Non-pigmented ciliary epithelial cell (primary cell): ENCODE measurements around the gene RALGDS.

Source experiments
- DNase-seq: peaks from one replicate; pipeline ENCODE4 v3.0.0-alpha.2; 2010; ENCODE audit warnings: low read depth

The RALGDS gene

DNA sequence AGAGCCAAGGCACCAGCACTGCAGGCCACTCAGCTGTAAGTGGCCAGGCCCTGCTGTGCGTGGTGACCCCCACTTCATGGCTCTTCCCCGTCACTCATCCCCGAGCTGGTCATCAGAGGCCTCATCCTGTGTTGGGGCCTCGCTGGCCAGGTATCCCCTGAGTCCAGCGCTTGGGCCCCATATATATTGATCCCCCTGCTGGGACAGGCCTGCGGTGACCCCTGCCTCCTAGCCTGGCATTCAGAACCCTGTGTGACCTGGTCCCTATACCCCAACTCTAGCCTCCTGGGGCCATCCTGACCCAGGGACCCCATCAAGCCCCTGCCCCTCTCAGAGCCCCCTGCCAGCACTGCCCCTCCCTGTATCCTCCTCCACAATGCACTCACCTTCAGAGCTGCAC, 30.0 kb upstream of the RALGDS start:
- no peak for DNase-seq

GRCh38 chr9:133149130-133150015, 28.3 kb upstream of the RALGDS start:
- DNase-seq, result no peak

- no peak for DNase-seq
Measured at GRCh38 chr9:133148199-133149129, 27.4 kb upstream of the RALGDS start.

DNA sequence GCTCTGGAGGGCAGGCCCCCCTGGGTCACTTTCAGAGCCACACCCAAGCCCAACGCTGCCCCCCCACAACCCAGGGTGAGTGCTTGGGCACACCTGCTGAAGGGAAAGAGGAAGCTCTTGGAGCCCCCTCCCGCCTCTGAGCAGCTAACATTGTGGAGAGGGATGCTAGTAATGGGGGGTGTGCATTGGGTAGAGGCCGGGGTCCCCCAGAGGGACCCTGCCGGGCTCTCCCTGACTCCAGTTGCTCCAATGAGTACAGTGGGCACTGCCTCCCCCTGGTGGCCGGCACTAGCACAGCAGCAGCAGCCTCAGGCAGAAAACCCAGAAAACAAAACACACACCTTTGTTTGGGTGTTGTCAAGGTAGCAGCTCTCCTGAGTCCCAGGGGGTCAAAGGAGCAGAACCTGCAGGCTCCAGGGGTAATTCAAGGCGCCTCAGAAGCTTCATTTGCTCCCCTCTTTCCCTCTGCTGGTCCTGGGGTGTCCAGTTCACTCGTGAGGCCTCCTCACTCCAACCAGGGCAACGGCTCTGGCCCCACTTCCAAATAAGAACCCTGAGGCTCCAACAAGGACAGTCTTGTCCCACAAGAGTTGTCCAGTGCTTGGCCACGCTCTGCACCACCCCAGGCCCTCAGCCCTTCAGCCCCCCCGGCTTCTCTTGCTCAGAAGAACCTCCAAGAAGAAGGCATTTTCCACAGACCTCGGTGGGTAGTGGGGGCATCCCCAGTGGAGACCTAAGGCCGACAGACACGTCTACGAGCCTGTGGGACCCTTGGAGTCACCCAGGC, 26.6 kb upstream of the RALGDS start:
- no peak for DNase-seq

DNA sequence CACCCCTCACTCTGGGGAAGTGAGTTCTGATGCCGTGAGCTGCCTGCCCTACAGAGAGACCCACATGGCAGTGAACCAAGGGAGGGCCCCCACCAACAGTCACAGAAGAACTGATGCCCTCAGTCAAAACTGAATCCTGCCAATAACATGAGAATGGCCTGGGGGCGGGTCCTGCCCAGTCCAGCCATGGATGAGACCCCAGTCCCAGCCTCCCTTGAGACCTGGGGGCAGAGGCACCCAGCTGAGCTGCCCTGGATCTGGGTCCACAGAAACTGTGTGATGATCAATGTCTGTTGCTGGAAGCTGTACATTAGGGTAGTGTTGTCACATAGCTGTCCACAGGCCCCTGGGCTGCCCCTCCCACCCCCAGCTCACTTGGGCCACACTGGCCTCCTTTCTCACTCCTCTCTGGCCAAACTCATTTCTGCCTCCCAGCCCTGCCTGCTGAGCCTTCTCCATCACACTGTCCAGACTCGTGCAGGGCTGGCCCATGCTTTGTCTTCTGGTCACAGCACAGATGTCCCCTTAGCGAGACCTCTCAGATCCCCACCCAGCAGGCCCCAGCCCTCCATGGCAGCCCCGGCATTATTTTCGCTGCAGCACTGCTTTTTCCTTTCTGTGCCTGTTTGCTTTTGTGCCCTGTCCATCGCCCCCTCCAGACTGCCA, 25.8 kb upstream of the RALGDS start:
- DNase-seq, result no peak

DNA sequence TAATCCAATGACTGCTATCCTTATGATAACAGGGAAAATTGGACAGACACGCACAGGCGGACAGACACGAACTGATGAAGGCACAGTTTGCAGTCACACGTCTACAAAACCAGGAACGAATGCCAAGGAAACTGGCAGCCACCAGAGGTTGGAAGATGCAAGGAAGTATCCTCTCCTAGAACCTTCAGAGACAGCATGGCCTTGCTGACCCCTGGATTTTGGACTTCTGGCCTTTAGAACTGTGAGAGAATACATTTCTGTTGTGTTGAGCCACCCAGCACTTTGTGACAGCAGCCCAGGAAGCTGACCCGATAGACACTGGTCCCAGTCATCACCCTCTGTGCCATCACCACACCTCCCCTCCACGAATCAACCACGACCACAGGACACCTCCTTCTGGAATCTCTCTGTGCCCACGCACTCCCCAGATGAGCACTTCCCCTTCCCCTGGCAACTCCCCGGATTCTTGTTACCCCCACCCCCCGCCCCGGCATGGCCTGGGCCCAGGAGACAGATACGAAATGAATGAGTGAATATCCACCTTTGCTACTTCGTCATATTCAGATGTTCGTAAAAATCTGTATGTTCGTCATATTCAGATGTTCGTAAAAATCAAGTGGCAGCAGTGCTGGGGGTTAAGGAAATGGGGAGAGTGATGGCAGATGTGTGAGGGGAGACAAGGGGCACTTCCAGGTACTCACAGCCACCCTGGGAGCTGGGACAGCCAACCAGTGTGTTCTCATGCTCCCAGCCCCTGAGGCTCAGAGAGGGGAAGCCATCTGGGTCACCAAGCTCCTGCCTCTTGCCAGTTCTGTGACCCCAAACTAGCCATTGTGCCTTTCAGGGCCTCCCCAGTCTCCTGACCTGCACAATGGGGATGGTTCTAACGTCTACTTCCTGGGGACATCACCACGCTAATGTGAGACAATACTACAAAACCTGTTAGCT, 24.1 kb upstream of the RALGDS start:
- DNase-seq, result no peak

DNA sequence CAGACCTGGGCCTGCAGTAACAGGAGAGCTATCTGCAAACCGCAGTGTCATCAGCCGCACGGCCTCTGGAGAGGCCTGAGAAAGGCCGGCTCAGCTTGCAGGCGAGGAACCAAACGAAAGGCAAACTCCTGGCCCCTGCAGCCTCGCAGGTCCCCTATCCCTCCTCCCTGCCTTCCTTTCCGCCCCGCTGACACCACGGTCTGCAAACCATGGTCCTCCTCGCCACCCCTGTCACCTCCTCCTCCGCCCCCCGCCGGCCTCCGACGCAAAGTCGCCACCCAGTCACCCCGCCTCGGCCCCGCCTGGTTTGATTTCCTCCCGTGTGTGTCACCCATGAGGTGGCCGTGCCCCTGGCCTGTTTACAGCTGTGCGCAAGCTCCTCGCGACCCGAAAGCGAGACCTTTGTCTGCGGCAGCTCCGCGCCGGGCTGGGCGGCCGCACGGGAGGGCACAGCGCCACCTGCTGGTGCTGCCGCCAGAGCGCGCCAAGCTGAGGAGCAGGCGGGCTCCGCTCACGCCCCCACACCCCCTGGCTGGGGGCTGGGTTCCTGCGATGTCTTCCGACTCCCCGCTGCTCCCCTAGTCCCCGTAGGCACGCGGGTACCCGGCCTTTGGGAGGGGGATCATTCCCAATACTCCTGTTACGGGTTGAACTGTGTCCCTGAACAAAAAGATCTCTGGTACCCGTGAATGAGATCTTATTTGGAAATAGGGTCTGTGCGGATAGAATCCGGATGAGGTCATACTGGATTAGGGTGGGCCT, 23.3 kb upstream of the RALGDS start:
- DNase-seq, result no peak

DNA sequence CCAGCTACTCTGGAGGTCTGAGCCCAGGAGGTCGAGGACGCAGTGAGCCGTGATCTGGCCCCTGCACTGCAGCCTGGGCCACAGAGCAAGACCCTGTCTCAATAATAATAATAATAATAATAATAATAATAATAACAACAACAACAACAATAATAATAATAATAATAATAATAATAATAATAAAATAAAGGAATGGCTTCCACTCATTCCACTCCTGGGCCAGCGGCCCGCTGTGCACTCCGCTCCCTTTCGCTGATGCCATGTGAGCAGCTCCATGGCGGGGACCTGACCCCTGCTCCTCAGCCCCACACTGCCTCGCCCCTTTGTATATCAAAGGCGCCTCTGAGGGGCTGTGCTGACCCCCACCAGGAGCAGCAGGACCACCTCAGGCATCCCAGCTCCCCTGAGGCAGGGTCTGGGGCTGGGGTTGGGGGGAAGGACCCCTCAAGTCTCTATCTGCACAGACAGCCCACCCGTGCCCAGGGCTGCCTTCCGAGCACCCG, 22.6 kb upstream of the RALGDS start:
- DNase-seq, result no peak

- no peak for DNase-seq
Measured at GRCh38 chr9:133142684-133143622, 21.9 kb upstream of the RALGDS start.

DNA sequence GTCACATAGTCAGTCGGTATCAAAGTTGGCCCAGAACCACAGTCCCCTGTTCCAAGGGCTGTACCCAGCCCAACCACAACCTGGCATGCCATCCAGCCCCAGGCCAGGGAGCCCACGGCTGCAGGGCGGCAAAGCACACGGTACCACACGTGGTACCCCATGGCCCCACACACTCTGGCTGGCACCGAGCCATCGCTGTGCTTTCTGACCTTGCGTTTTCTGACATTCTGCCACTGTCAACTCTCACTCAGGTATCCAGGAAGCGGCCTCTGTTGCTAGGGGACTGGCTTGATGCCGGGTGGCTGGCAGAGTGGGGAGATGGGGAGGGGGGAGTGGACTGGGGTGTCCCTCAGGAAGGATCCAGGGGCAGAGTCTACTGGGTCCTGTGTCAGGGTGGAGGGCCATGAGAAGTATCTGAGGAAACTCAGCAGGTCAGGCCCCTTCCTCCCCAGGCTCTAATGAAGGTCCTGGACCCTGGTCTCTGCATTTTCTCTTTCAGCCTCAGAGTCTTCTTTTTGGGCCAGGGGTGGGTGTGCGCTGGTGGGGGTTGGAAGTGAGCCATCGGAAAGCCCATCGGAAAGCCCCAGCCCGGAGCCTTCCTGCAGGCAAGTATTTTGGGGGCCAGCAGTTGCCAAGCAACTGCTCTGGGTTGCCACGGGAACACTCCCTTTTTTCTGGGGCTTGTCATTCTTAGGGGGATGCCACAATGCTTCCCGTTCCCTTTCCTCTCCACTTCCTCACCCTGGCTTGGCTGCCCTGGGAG, 21.0 kb upstream of the RALGDS start:
- DNase-seq, result no peak

DNA sequence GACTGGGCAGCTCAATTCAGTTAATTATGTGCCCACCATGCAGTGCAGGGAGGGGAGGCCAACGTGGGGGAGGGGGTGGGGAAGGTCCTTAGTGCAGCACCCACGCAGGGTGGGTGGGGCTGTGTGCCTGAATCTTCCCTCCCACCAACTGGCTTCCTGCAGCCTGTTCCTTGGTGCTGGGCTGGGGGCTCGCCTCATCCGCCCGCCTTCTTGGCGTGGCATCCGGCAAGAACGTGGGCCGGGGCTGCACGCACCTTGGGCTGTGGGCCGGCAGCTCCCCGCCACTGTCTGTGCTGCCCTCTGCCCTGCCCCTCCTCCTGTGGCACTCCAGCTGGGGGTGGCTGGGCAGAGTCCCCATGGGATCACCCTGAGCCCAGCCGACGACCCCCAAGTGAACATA, 19.6 kb upstream of the RALGDS start:
- no peak for DNase-seq

GRCh38 chr9:133140174-133140505, 19.1 kb upstream of the RALGDS start:
- no peak for DNase-seq

GRCh38 chr9:133139246-133140173, 18.5 kb upstream of the RALGDS start:
- DNase-seq, result no peak

- DNase-seq, result no peak
Measured at GRCh38 chr9:133137451-133138231, 16.6 kb upstream of the RALGDS start.

DNA sequence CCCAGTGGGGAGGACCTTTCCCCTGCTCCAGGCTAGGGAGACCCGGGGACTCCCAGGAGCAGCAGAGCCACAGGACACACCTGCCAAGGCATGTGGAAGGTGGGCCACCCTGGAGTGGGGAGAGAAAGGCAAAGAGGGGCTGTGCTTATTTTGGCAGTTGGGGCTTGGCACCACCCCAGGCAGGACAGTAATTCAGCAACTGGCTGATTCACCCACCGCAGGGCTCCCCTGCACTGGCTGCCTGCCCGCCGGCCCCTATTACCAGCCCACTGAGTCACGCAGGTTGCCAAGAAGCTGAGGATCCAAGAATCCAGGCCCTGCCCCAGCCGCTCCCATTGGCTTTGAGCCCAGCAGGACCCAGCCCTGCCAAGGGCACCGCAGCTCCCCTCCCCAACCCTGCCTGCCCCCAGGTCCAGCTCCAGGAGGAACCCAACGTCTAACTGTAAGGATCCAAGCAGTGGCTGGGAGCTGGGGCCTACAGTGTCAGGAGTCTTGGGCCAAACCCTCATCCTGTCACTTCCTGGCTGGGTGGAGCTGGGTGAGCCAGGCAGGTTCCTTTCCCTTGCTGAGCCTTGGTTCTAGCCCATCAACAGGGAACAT, 14.2 kb upstream of the RALGDS start:
- DNase-seq, result no peak
